IPS DF 6.9 (cell line): ENCODE measurements around the gene HSD11B1L.

Experiments used
- DNase-seq: peaks from one replicate; pipeline ENCODE4 v3.0.0-alpha.2; 2013; ENCODE audit warnings: low read depth, low spot score
- H3K27ac ChIP-seq: one replicate; pipeline ENCODE4 v1.5.1; 2013; ENCODE audit warnings: low read length, control low read depth
- H3K27me3 ChIP-seq: 2 replicates; pipeline ENCODE4 v1.6.1; 2013; ENCODE audit warnings: mild to moderate bottlenecking, low read length; ENCODE audit not compliant: control insufficient read depth, insufficient read depth
- H3K36me3 ChIP-seq: 2 replicates; pipeline ENCODE4 v1.6.1; 2013; ENCODE audit warnings: low read length; ENCODE audit not compliant: control insufficient read depth, insufficient read depth
- H3K4me1 ChIP-seq: 2 replicates; pipeline ENCODE4 v1.6.1; 2013; ENCODE audit warnings: low read length; ENCODE audit not compliant: control insufficient read depth, insufficient read depth
- H3K4me3 ChIP-seq: 2 replicates; pipeline ENCODE4 v1.5.1; 2013; ENCODE audit warnings: mild to moderate bottlenecking, low read length
- H3K9me3 ChIP-seq: 2 replicates; pipeline ENCODE4 v1.6.1; 2013; ENCODE audit warnings: low read length, inconsistent platforms; ENCODE audit not compliant: control insufficient read depth, insufficient read depth
- whole genome bisulfite sequencing: extraction: QIAGEN DNeasy Blood & Tissue Kit; methylation state at CpG from one replicate; pipeline ENCODE4 v1.1.7; 2013; ENCODE audit warnings: mixed read lengths, missing lambda C conversion rate; ENCODE audit not compliant: insufficient read length, insufficient coverage; 5-methylcytosine and 5-hydroxymethylcytosine counted together

The HSD11B1L gene

DNA sequence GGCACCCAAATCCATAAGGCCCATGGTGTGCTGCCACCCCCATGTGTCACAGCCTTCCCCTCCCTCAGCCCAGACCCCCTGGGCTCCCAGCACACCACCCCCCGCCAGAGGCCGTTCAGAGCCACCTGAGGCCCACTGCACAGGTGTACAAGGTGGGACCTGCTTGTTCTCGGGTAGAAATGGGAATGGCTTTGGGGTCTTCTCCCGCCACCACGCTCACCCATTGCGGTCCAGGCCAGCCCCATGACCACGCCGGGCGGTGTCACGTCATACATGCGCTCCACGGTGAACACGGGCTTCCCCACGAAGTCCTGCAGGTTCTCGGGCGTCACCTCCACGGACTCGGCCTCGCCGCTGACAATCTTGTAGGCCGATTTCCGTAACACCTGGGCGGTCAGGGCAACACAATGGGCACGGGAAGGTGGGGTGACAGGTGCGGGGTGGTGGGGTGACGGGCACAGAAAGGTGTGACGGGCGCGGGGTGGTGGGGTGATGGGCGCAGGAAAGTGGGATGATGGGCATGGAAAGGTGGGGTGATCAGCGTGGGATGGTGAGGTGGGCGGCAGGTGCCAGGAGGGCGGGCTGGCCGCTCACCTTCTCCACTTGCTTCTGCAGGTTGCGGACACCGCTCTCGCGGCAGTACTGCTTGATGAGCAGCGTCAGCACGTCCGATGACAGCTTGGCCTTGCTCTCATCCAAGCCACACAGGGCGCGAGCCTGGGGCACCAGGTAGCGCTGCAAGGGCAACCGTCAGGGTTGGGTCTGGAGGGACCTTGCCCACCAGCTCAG lies 13.5 kb downstream of the HSD11B1L start:
- H3K27me3 ChIP-seq = no peaks in the 10 kb centered on the region
- no peak overlapping the region for H3K4me3 ChIP-seq
- no peak for DNase-seq
- no CpG with 5 or more reads among the region's 45 CpGs for WGBS
- H3K9me3 ChIP-seq = no peaks in the 10 kb centered on the region
- H3K27ac ChIP-seq = no peak overlapping the region
- no peaks in the 10 kb centered on the region; the same call in 1 of the 2 replicates for H3K4me1 ChIP-seq
- H3K36me3 ChIP-seq = peaks cover 57% of the 10 kb centered on the region

- no peaks in the 10 kb centered on the region for H3K9me3 ChIP-seq
- WGBS = no CpG with 5 or more reads among the region's 8 CpGs
- H3K36me3 ChIP-seq = peaks cover 57% of the 10 kb centered on the region
- no peak for DNase-seq
- H3K4me3 ChIP-seq = no peak overlapping the region
- H3K27me3 ChIP-seq = no peaks in the 10 kb centered on the region
- H3K27ac ChIP-seq = no peak overlapping the region
- no peaks in the 10 kb centered on the region; the same call in 1 of the 2 replicates for H3K4me1 ChIP-seq
Observed at GRCh38 chr19:5694956-5695648, 14.3 kb downstream of the HSD11B1L start.

DNA sequence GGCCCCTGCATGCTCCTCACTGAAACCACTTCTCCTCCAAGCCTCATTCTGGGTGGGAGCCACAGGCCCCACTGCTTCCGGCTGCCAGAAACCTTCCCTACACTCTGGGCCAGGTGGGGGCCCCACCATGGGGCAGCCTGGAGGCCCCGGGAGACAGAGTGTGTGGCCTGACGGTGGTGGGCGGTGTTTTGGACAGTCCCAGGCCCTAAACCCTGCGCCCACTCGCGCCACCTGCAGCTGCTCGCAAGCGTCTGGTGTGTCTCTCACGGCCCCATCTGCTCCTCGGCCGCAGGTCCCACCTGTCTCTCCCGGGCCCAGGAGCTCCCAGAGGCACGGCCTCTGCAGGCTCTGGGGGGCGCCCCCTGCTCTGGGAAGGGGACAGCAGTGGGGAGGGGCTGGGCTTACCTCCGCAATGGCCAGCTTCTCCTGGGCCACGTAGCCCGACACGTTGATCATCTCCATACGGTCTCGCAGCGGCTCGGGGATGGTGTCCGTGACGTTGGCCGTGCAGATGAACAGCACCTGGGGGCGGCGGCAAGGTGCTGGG lies 14.9 kb downstream of the HSD11B1L start:
- no peak overlapping the region for H3K27ac ChIP-seq
- no peak overlapping the region for H3K4me3 ChIP-seq
- H3K36me3 ChIP-seq = peaks cover 61% of the 10 kb centered on the region
- no peaks in the 10 kb centered on the region; the same call in 1 of the 2 replicates for H3K4me1 ChIP-seq
- no CpG with 5 or more reads among the region's 28 CpGs for WGBS
- H3K9me3 ChIP-seq = no peaks in the 10 kb centered on the region
- no peak for DNase-seq
- H3K27me3 ChIP-seq = no peaks in the 10 kb centered on the region

DNA sequence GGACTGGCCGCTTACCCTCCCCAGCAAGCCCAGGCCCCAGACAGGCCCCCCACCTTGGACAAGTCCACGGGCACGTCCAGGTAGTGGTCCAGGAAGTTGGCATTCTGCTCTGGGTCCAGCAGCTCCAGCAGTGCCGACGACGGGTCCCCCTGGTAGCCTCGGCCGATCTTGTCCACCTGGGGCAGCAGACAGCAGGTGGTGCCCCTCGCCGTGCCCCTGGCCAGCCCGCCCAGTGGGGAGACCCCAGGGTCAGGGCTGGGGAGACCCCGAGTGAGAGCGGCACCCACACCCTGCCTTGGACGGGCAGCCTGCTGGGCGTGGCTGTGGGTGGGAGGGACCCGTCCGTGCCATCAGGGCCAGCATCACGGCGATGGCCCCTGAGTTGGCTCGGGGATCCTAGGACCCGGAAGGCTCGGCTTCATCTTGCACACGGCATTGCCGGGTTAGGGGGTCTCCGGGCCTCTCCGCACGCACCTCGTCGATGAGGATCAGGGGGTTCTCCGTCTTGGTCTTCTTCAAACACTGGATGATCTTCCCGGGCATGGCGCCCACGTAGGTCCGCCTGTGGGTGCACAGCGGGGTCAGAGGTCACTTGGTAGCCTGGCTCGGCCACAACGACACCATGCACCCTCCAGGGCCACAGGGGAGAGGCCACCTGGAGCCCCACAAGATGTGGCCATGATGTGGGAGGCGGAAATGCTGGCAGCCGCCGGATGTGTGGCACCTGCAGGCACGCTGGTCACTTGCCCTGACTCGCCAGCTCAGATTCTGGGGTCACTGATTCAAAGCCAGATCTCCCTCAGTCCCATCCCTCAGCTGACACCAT lies 15.6 kb downstream of the HSD11B1L start:
- H3K4me1 ChIP-seq = no peaks in the 10 kb centered on the region; the same call in 1 of the 2 replicates
- no peak for DNase-seq
- no peaks in the 10 kb centered on the region for H3K27me3 ChIP-seq
- H3K9me3 ChIP-seq = no peaks in the 10 kb centered on the region
- peaks cover 65% of the 10 kb centered on the region for H3K36me3 ChIP-seq
- WGBS = no CpG with 5 or more reads among the region's 42 CpGs
- H3K27ac ChIP-seq = no peak overlapping the region
- H3K4me3 ChIP-seq = no peak overlapping the region

DNA sequence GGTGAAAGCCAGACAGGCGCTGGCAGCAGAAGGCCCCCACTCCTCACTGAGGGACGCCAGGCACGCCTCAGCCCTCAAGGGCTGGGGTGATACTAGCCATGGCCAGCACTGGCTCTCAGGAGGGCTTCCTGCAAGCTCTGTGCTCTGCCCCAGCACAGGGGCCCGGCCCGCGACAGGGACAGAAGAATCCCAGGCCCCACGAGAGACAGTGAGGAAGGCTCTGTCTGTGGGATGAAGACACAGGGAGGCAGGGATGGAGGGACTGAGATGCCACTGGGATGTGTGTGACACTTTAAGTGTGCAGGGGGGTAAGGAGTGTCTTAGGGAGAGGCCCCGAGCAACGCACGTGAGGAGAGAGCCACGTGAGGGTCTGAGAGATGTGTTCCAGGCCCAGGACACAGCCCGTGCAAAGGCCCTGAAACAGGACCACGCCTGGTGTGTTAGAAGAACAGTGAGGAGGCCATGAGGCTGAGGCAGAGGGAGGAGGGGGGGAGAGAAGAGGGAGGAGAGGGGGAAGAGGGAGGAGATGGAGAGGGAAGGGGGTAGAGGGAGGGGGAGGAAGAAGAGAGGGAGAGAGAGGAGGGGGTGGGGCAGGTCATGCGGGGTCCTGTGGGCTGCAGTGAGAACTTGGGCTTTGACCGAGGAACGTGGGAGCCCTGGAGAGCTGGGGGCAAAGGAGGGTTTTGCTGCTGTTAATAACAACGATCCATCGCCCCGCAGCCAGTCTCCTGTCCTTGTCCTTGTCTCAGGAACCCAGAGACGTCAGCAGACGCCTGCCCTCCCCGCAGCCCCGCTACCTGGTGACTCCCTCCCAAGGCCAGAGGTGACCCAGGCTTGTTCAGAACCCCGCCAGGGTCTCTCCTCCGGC lies 16.4 kb downstream of the HSD11B1L start:
- H3K4me3 ChIP-seq = no peak overlapping the region
- no peak for DNase-seq
- H3K27ac ChIP-seq = no peak overlapping the region
- H3K4me1 ChIP-seq = no peaks in the 10 kb centered on the region; the same call in 1 of the 2 replicates
- H3K36me3 ChIP-seq = peaks cover 59% of the 10 kb centered on the region
- no CpG with 5 or more reads among the region's 25 CpGs for WGBS
- no peaks in the 10 kb centered on the region for H3K9me3 ChIP-seq
- no peaks in the 10 kb centered on the region for H3K27me3 ChIP-seq

- Histone ChIP-seq H3K9me3 (no peaks in the 10 kb centered on the region), H3K27ac (no peak overlapping the region), H3K27me3 (no peaks in the 10 kb centered on the region), H3K4me3 (no peak overlapping the region), H3K4me1 (no peaks in the 10 kb centered on the region; the same call in 1 of the 2 replicates), H3K36me3 (peaks cover 51% of the 10 kb centered on the region)
- DNase-seq = no peak
- WGBS = no CpG with 5 or more reads among the region's 30 CpGs
Observed at GRCh38 chr19:5697890-5698634, 17.2 kb downstream of the HSD11B1L start.

DNA sequence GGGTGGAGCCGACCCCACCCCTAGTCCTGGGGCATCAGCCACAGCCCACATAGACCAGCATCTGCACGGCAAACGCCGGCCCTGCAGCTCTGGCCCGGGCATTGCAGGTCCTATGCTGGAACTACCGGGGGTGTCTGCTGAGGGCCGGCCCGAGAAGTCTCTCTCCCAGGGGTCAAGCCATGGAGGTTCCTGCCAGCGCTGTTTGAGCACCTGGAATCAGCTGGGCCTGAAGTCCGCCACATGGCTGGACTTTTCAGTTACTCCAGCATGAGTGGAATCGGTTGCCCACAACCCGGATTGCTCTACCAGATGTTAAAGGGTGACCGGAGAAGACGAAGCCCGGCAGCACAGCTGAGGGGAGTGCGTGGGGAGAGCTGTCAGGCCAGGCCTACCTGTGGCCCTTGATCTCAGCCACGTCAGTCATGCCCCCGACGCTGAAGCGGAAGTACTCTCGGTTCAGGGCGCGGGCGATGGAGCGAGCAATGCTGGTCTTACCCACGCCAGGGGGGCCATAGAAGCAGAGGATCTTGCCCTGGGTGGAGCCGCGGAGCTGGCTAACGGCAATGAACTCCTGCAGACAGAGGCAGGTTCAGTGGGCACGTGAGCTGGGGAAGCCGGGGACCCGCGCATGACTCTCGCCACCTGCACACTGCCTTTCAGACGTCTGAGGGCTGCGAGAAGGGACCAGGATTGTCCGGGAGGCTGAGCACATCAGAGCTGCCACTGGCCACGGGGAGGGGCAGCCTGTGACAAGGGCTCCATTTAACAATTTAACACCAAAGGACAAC lies 18.0 kb downstream of the HSD11B1L start:
- H3K36me3 ChIP-seq = peaks cover 51% of the 10 kb centered on the region
- DNase-seq = no peak
- WGBS = no CpG with 5 or more reads among the region's 38 CpGs
- H3K9me3 ChIP-seq = no peaks in the 10 kb centered on the region
- no peak overlapping the region for H3K4me3 ChIP-seq
- H3K27ac ChIP-seq = no peak overlapping the region
- H3K27me3 ChIP-seq = no peaks in the 10 kb centered on the region
- no peaks in the 10 kb centered on the region; the same call in 1 of the 2 replicates for H3K4me1 ChIP-seq

GRCh38 chr19:5700455-5701092 lies 19.7 kb downstream of the HSD11B1L start:
- no peak for DNase-seq
- Histone ChIP-seq H3K4me3 (no peak overlapping the region), H3K9me3 (no peaks in the 10 kb centered on the region), H3K27me3 (no peaks in the 10 kb centered on the region), H3K36me3 (peaks cover 55% of the 10 kb centered on the region), H3K27ac (no peak overlapping the region), H3K4me1 (no peaks in the 10 kb centered on the region; the same call in 1 of the 2 replicates)
- WGBS = no CpG with 5 or more reads among the region's 22 CpGs
